ENCODE results near the gene CDK16. TPM values are rescaled to one million over a fixed set of nuclear protein-coding genes. Genes with fewer than 3 reads are reported as not detected.
A peak's percentile ranks its signal among the peaks of the same experiment; 100 is the strongest.

The CDK16 gene
- total RNA-seq, 1 donor: 91.6 TPM

GRCh38 chrX:47191806-47192401 lies 26.6 kb upstream of the CDK16 start:
- H3K4me3 ChIP-seq (ENCODE audit: low read depth, low read length): peak overlapping the region; percentile 70
- no peak for TF ChIP-seq CTCF (IDR thresholded peaks at IDR 0.05; ENCODE audit: insufficient read depth, low read length)
- DNase-seq (ENCODE audit: low read depth): no peak

- TF ChIP-seq CTCF (IDR thresholded peaks at IDR 0.05; ENCODE audit: insufficient read depth, low read length): peak; percentile 76
- peak within 1 kb of the TSS; percentile 85 for H3K4me3 ChIP-seq (ENCODE audit: low read depth, low read length)
- peak; percentile 97 for DNase-seq (ENCODE audit: low read depth)
Measured at GRCh38 chrX:47193475-47194193, 24.8 kb upstream of the CDK16 start, which contains the start of gene UBA1. TSS of gene UBA1 (plus strand) at chrX:47193829. CDS start at chrX:47198803, 4,974 bp downstream.

GRCh38 chrX:47194194-47194787 lies 24.2 kb upstream of the CDK16 start:
- TF ChIP-seq CTCF (IDR thresholded peaks at IDR 0.05; ENCODE audit: insufficient read depth, low read length): no peak
- peak; percentile 29 for DNase-seq (ENCODE audit: low read depth)

GRCh38 chrX:47196098-47196497 lies 22.4 kb upstream of the CDK16 start:
- TF ChIP-seq CTCF (IDR thresholded peaks at IDR 0.05; ENCODE audit: insufficient read depth, low read length): no peak
- peak overlapping the region; percentile 27 for H3K4me3 ChIP-seq (ENCODE audit: low read depth, low read length)
- DNase-seq (ENCODE audit: low read depth): no peak

More at GRCh38 chrX:47194194-47194787, 24.2 kb upstream of the CDK16 start:
- H3K4me3 ChIP-seq (ENCODE audit: low read depth, low read length): peak overlapping the region; percentile 85

- H3K4me3 ChIP-seq (ENCODE audit: low read depth, low read length): peak overlapping the region; percentile 28
- TF ChIP-seq CTCF (IDR thresholded peaks at IDR 0.05; ENCODE audit: insufficient read depth, low read length): no peak
- no peak for DNase-seq (ENCODE audit: low read depth)
Measured at GRCh38 chrX:47197526-47197925, 21.0 kb upstream of the CDK16 start.

- peak; percentile 43 for DNase-seq (ENCODE audit: low read depth)
- peak overlapping the region; percentile 28 for H3K4me3 ChIP-seq (ENCODE audit: low read depth, low read length)
- no peak for TF ChIP-seq CTCF (IDR thresholded peaks at IDR 0.05; ENCODE audit: insufficient read depth, low read length)
Measured at GRCh38 chrX:47198026-47198686, 20.3 kb upstream of the CDK16 start.

All from fibroblast of the aortic adventitia (primary cell).